Stimulated activated CD8-positive, alpha-beta memory T cell treated with anti-CD3 and anti-CD28 coated beads, Interleukin-2, amount 100 ng/mL, for 1 hour (primary cell): ENCODE results near the gene SF1.

ENCODE experiments used
- DNase-seq, 2 donors: peaks; one replicate each; pipeline ENCODE4 v3.0.0-alpha.2; 2020; ENCODE audit warnings: low read depth in 2 of 2

The SF1 gene

GRCh38 chr11:64759722-64760719 is 18.3 kb downstream of the SF1 start, which contains the start of gene PYGM:
Gene PYGM, minus strand, starts transcription at chr11:64759974. Its CDS starts 76 bp downstream, at chr11:64759898.
- DNase-seq, result no peak

- DNase-seq, result no peak
Observed at GRCh38 chr11:64759131-64759721, 19.1 kb downstream of the SF1 start.

GRCh38 chr11:64758330-64759079 is 19.8 kb downstream of the SF1 start:
- DNase-seq, result no peak

- DNase-seq, result no peak
Observed at GRCh38 chr11:64757549-64758329, 20.6 kb downstream of the SF1 start.

- no peak for DNase-seq
Observed at GRCh38 chr11:64755681-64756361, 22.5 kb downstream of the SF1 start.

- no peak for DNase-seq
Observed at GRCh38 chr11:64754919-64755662, 23.3 kb downstream of the SF1 start.

GRCh38 chr11:64754124-64754918 is 24.0 kb downstream of the SF1 start:
- no peak for DNase-seq

- DNase-seq, result no peak
Observed at GRCh38 chr11:64753380-64754123, 24.8 kb downstream of the SF1 start.

GRCh38 chr11:64753019-64753379 is 25.3 kb downstream of the SF1 start:
- no peak for DNase-seq

GRCh38 chr11:64752175-64752970 is 26.0 kb downstream of the SF1 start:
- DNase-seq, result no peak

GRCh38 chr11:64751580-64751979 is 26.8 kb downstream of the SF1 start:
- no peak for DNase-seq

- DNase-seq, result no peak
Observed at GRCh38 chr11:64751136-64751535, 27.2 kb downstream of the SF1 start.

- DNase-seq, result no peak
Observed at GRCh38 chr11:64750361-64751054, 27.8 kb downstream of the SF1 start.

GRCh38 chr11:64747961-64748665 is 30.2 kb downstream of the SF1 start:
- no peak for DNase-seq

GRCh38 chr11:64746486-64746885 is 31.9 kb downstream of the SF1 start:
- no peak for DNase-seq

- peak; percentile 59 to 67 for DNase-seq
Observed at GRCh38 chr11:64745521-64746328, 32.6 kb downstream of the SF1 start.
